GM12874 (cell line): ENCODE measurements around the gene ZXDB.

Source experiments
- TF ChIP-seq, protein P1 (sequence below): IDR thresholded peaks from 2 replicates; pipeline ENCODE4 v1.5.1; 2011; ENCODE audit warnings: low read depth, mild to moderate bottlenecking, control low read depth, low read length, moderate library complexity; ENCODE audit not compliant: insufficient read depth

Gene ZXDB

DNA sequence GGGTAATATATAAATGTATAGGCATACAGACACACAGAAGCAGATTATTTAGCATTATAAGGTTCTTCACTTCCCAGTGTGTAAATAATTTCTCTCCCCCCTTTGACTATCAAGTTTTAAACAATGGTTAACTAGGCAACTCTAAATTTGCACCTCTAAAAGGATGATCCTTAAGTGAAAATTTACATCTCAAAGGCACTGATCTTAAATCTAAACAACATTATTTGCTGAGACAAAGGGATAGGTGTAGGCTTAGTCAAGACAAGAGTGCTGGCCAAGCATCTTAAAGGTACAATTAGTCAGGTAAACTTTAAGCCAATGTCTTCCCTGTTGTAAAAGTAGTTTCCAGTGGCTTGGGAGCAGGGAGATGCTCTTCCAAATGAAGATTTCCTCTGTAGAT lies 55.2 kb downstream of the ZXDB start:
- TF ChIP-seq, protein P1, sequence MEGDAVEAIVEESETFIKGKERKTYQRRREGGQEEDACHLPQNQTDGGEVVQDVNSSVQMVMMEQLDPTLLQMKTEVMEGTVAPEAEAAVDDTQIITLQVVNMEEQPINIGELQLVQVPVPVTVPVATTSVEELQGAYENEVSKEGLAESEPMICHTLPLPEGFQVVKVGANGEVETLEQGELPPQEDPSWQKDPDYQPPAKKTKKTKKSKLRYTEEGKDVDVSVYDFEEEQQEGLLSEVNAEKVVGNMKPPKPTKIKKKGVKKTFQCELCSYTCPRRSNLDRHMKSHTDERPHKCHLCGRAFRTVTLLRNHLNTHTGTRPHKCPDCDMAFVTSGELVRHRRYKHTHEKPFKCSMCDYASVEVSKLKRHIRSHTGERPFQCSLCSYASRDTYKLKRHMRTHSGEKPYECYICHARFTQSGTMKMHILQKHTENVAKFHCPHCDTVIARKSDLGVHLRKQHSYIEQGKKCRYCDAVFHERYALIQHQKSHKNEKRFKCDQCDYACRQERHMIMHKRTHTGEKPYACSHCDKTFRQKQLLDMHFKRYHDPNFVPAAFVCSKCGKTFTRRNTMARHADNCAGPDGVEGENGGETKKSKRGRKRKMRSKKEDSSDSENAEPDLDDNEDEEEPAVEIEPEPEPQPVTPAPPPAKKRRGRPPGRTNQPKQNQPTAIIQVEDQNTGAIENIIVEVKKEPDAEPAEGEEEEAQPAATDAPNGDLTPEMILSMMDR, result no peak
